ENCODE data around the gene PTPRG.

DNA sequence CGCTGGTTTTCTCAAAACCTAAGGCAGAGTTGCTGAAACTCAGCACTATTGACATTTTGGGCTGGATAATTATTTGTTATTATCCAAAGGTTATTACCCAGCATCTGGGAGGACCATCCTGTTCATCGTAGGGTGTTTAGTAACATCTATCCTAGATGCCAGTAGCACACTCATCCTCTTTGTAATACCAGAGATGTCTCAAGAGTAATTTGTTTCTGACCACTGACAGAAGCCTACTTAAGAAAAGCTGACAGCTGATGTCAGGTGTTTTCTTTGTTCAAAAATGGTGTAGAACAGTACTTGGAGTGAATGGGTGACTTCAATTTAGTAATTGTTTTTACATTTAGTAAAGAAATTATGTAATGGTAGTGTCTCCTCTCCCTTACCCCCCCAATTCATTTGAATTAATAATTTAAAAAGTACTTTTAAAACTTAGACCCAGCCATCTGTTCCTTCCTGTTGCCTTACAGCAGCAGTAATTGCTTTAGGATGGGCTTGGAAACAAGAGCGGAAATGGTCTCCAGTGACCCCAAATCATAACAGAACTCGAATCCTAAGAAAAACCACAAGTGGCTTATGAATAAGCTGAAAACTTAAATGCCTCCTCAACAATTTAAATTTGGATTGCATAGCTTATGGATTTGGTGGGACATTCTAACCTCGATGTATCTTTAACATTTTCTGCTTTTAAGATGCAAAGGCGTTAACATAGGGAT, 105.4 kb downstream of the PTPRG start:
- TF ChIP-seq EZH2 (IDR thresholded peaks at IDR 0.05; ENCODE audit: low read depth, unreplicated experiment) = no peak
- TF ChIP-seq, protein P1, sequence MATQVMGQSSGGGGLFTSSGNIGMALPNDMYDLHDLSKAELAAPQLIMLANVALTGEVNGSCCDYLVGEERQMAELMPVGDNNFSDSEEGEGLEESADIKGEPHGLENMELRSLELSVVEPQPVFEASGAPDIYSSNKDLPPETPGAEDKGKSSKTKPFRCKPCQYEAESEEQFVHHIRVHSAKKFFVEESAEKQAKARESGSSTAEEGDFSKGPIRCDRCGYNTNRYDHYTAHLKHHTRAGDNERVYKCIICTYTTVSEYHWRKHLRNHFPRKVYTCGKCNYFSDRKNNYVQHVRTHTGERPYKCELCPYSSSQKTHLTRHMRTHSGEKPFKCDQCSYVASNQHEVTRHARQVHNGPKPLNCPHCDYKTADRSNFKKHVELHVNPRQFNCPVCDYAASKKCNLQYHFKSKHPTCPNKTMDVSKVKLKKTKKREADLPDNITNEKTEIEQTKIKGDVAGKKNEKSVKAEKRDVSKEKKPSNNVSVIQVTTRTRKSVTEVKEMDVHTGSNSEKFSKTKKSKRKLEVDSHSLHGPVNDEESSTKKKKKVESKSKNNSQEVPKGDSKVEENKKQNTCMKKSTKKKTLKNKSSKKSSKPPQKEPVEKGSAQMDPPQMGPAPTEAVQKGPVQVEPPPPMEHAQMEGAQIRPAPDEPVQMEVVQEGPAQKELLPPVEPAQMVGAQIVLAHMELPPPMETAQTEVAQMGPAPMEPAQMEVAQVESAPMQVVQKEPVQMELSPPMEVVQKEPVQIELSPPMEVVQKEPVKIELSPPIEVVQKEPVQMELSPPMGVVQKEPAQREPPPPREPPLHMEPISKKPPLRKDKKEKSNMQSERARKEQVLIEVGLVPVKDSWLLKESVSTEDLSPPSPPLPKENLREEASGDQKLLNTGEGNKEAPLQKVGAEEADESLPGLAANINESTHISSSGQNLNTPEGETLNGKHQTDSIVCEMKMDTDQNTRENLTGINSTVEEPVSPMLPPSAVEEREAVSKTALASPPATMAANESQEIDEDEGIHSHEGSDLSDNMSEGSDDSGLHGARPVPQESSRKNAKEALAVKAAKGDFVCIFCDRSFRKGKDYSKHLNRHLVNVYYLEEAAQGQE (IDR thresholded peaks at IDR 0.05; ENCODE audit: unreplicated experiment) = no peak
- TF ChIP-seq, protein P2, sequence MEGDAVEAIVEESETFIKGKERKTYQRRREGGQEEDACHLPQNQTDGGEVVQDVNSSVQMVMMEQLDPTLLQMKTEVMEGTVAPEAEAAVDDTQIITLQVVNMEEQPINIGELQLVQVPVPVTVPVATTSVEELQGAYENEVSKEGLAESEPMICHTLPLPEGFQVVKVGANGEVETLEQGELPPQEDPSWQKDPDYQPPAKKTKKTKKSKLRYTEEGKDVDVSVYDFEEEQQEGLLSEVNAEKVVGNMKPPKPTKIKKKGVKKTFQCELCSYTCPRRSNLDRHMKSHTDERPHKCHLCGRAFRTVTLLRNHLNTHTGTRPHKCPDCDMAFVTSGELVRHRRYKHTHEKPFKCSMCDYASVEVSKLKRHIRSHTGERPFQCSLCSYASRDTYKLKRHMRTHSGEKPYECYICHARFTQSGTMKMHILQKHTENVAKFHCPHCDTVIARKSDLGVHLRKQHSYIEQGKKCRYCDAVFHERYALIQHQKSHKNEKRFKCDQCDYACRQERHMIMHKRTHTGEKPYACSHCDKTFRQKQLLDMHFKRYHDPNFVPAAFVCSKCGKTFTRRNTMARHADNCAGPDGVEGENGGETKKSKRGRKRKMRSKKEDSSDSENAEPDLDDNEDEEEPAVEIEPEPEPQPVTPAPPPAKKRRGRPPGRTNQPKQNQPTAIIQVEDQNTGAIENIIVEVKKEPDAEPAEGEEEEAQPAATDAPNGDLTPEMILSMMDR (conservative IDR thresholded peaks at IDR 0.05; ENCODE audit: low read depth in 2 of 2) = no peak
- TF ChIP-seq JUNB (IDR thresholded peaks at IDR 0.05; ENCODE audit: unreplicated experiment) = no peak
- no peak for TF ChIP-seq EZH2phosphoT487 (IDR thresholded peaks at IDR 0.05; ENCODE audit: unreplicated experiment)
- TF ChIP-seq POLR2AphosphoS5 (IDR thresholded peaks at IDR 0.05; ENCODE audit: low read depth) = no peak
- TF ChIP-seq, protein P3, sequence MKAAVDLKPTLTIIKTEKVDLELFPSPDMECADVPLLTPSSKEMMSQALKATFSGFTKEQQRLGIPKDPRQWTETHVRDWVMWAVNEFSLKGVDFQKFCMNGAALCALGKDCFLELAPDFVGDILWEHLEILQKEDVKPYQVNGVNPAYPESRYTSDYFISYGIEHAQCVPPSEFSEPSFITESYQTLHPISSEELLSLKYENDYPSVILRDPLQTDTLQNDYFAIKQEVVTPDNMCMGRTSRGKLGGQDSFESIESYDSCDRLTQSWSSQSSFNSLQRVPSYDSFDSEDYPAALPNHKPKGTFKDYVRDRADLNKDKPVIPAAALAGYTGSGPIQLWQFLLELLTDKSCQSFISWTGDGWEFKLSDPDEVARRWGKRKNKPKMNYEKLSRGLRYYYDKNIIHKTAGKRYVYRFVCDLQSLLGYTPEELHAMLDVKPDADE (IDR thresholded peaks at IDR 0.05) = no peak
- no peak for TF ChIP-seq CREB1 (CRISPR knock-in tag; IDR thresholded peaks at IDR 0.05; ENCODE audit: low read depth)
- TF ChIP-seq NANOG (IDR thresholded peaks at IDR 0.05; ENCODE audit: borderline replicate concordance) = no peak
- TF ChIP-seq ZNF114 (CRISPR knock-in tag; IDR thresholded peaks at IDR 0.05) = no peak
- TF ChIP-seq STAT1 (IDR thresholded peaks at IDR 0.05; ENCODE audit: unreplicated experiment) = no peak
- TF ChIP-seq, protein P4, sequence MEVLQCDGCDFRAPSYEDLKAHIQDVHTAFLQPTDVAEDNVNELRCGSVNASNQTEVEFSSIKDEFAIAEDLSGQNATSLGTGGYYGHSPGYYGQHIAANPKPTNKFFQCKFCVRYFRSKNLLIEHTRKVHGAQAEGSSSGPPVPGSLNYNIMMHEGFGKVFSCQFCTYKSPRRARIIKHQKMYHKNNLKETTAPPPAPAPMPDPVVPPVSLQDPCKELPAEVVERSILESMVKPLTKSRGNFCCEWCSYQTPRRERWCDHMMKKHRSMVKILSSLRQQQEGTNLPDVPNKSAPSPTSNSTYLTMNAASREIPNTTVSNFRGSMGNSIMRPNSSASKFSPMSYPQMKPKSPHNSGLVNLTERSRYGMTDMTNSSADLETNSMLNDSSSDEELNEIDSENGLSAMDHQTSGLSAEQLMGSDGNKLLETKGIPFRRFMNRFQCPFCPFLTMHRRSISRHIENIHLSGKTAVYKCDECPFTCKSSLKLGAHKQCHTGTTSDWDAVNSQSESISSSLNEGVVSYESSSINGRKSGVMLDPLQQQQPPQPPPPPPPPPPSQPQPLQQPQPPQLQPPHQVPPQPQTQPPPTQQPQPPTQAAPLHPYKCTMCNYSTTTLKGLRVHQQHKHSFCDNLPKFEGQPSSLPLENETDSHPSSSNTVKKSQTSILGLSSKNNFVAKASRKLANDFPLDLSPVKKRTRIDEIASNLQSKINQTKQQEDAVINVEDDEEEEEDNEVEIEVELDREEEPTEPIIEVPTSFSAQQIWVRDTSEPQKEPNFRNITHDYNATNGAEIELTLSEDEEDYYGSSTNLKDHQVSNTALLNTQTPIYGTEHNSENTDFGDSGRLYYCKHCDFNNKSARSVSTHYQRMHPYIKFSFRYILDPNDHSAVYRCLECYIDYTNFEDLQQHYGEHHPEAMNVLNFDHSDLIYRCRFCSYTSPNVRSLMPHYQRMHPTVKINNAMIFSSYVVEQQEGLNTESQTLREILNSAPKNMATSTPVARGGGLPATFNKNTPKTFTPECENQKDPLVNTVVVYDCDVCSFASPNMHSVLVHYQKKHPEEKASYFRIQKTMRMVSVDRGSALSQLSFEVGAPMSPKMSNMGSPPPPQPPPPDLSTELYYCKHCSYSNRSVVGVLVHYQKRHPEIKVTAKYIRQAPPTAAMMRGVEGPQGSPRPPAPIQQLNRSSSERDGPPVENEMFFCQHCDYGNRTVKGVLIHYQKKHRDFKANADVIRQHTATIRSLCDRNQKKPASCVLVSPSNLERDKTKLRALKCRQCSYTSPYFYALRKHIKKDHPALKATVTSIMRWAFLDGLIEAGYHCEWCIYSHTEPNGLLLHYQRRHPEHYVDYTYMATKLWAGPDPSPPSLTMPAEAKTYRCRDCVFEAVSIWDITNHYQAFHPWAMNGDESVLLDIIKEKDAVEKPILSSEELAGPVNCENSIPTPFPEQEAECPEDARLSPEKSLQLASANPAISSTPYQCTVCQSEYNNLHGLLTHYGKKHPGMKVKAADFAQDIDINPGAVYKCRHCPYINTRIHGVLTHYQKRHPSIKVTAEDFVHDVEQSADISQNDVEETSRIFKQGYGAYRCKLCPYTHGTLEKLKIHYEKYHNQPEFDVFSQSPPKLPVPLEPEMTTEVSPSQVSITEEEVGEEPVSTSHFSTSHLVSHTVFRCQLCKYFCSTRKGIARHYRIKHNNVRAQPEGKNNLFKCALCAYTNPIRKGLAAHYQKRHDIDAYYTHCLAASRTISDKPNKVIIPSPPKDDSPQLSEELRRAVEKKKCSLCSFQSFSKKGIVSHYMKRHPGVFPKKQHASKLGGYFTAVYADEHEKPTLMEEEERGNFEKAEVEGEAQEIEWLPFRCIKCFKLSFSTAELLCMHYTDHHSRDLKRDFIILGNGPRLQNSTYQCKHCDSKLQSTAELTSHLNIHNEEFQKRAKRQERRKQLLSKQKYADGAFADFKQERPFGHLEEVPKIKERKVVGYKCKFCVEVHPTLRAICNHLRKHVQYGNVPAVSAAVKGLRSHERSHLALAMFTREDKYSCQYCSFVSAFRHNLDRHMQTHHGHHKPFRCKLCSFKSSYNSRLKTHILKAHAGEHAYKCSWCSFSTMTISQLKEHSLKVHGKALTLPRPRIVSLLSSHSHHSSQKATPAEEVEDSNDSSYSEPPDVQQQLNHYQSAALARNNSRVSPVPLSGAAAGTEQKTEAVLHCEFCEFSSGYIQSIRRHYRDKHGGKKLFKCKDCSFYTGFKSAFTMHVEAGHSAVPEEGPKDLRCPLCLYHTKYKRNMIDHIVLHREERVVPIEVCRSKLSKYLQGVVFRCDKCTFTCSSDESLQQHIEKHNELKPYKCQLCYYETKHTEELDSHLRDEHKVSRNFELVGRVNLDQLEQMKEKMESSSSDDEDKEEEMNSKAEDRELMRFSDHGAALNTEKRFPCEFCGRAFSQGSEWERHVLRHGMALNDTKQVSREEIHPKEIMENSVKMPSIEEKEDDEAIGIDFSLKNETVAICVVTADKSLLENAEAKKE (CRISPR knock-in tag; IDR thresholded peaks at IDR 0.05) = no peak
- TF ChIP-seq ZNF331 (CRISPR knock-in tag; IDR thresholded peaks at IDR 0.05; ENCODE audit: low read depth) = no peak

Data from GM23338 (cell line).